Osteoblast (primary cell): ENCODE data around the gene DLG3. TPM values are rescaled to one million over a fixed set of nuclear protein-coding genes. Genes with fewer than 3 reads are reported as not detected.

ENCODE experiments used
- DNase-seq: peaks from one replicate; pipeline ENCODE4 v3.0.0; 2011; ENCODE audit warnings: low spot score, mixed read lengths; ENCODE audit not compliant: insufficient read length; ENCODE audit errors: missing footprints
- H2AFZ ChIP-seq: 2 replicates; pipeline ENCODE4 v1.6.0; 2011; ENCODE audit warnings: mild to moderate bottlenecking, low read length
- H3K27ac ChIP-seq: 2 replicates; pipeline ENCODE4 v1.5.1; 2011; ENCODE audit warnings: mild to moderate bottlenecking, low read depth, low read length, moderate library complexity
- H3K27me3 ChIP-seq: 2 replicates; pipeline ENCODE4 v1.6.0; 2012; ENCODE audit warnings: mild to moderate bottlenecking, control low read depth, inconsistent platforms, low read length, moderate library complexity; ENCODE audit not compliant: insufficient read depth
- H3K36me3 ChIP-seq: 2 replicates; pipeline ENCODE4 v1.5.1; 2011; ENCODE audit warnings: mild to moderate bottlenecking, low read length, control low read depth, moderate library complexity; ENCODE audit not compliant: insufficient read depth
- H3K4me1 ChIP-seq: 2 replicates; pipeline ENCODE4 v1.5.1; 2011; ENCODE audit warnings: mild to moderate bottlenecking, low read length, control low read depth, moderate library complexity; ENCODE audit not compliant: insufficient read depth
- H3K4me2 ChIP-seq: 2 replicates; pipeline ENCODE4 v1.6.0; 2011; ENCODE audit warnings: mild to moderate bottlenecking, low read length; ENCODE audit not compliant: insufficient read depth
- H3K4me3 ChIP-seq: fragments of 200-600 bp; sonication (generic); 3 replicates; pipeline ENCODE4 v1.5.1; 2012; ENCODE audit warnings: mild to moderate bottlenecking, low read length, inconsistent platforms; ENCODE audit not compliant: insufficient read depth
- H3K79me2 ChIP-seq: 2 replicates; pipeline ENCODE4 v1.6.0; 2012; ENCODE audit warnings: mild to moderate bottlenecking, low read length, control low read depth, inconsistent platforms; ENCODE audit not compliant: insufficient read depth
- H3K9me3 ChIP-seq: 2 replicates; pipeline ENCODE4 v1.5.1; 2011; ENCODE audit warnings: low read depth, low read length, control low read depth
- H4K20me1 ChIP-seq: 2 replicates; pipeline ENCODE4 v1.6.0; 2012; ENCODE audit warnings: mild to moderate bottlenecking, low read length, control low read depth; ENCODE audit not compliant: insufficient read depth
- total RNA-seq: library from RNA; depleted of rRNA; stranded (reverse); fragments of >200 nt; gene quantifications from 2 replicates; pipeline ENCODE4 v1.2.3, GENCODE V29; 2012
- TF ChIP-seq, protein P1 (sequence below): IDR thresholded peaks from 2 replicates; pipeline ENCODE4 v1.5.1; 2011; ENCODE audit warnings: mild to moderate bottlenecking, low read depth, low read length, moderate library complexity; ENCODE audit errors: extremely low read depth

DLG3 gene
- total RNA-seq, 1 donor: 8.0 TPM

DNA sequence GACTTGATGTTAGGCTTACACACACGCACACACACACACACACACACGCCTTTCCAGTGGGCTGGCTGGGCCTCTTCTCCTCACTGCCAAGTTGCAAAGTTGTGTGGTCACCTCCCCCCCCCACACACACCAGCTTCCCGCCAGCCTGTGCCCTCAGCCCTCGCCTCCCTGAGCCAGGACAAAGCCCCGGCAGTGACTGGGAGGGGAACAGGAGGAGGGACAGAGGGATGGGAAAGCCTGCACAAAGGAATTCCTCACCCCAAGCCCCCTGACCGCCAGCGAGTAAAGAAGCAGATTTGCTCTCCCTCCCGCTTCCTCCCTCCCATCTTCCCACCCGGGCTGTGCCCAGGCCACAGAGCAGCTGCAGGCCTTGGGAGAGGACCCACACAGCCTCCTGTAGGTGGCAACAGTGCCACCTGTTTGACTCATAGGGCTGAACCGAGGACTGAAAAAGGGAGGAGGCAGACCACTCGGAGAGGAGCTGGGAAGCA is 21.7 kb upstream of the DLG3 start, which contains the start of gene GDPD2:
Gene GDPD2 (plus strand): TSS at position 464 of the 491 bp plus-strand sequence. CDS start 1,671 bp downstream, outside the sequence.
- Histone ChIP-seq H2AFZ (no peak within 1 kb of the TSS), H3K4me3 (no peak within 1 kb of the TSS), H3K27me3 (peaks cover 6% of the 10 kb centered on the region), H3K9me3 (no peaks in the 10 kb centered on the region), H3K4me2 (no peak within 1 kb of the TSS), H4K20me1 (no peaks in the 10 kb centered on the region), H3K4me1 (no peaks in the 10 kb centered on the region), H3K27ac (no peak within 1 kb of the TSS), H3K79me2 (no peaks in the 10 kb centered on the region), H3K36me3 (no peaks in the 10 kb centered on the region)
- TF ChIP-seq, protein P1, sequence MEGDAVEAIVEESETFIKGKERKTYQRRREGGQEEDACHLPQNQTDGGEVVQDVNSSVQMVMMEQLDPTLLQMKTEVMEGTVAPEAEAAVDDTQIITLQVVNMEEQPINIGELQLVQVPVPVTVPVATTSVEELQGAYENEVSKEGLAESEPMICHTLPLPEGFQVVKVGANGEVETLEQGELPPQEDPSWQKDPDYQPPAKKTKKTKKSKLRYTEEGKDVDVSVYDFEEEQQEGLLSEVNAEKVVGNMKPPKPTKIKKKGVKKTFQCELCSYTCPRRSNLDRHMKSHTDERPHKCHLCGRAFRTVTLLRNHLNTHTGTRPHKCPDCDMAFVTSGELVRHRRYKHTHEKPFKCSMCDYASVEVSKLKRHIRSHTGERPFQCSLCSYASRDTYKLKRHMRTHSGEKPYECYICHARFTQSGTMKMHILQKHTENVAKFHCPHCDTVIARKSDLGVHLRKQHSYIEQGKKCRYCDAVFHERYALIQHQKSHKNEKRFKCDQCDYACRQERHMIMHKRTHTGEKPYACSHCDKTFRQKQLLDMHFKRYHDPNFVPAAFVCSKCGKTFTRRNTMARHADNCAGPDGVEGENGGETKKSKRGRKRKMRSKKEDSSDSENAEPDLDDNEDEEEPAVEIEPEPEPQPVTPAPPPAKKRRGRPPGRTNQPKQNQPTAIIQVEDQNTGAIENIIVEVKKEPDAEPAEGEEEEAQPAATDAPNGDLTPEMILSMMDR: no peak
- no peak for DNase-seq

DNA sequence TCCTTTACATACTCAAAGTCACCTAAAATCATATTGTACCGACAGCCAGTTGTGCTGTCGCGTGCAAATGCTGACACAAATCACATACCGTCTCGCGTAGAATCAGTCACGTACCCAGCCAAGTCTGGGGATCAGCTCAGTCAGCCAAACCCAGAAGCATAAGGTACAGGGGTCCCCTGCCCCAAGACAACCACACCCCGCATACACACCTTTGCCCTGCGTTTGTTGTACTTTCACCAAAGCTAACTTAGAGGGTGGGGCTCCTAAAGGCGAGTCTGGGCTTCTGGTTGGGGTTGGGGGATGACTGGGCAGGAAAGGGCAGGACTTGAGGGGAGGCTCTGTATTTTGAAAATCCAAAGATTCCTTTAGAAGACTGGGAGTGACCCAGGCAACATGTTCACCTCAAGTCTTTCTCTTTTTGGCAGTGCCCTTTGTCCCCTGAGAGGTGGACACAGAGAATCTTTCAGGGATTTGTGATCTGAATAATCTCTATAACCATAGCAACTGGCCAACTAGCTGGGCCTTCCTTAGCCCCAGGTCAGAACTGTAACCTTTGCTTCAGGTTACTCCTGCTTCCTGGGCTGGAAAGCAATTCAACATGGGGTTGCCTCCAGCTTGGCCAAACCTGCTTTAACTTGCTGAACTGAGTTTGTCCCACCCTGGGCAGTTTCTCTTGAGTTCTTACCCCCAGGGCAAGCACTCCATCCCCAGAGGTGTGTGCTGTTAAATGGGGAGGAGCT is 20.5 kb upstream of the DLG3 start:
- no peak for DNase-seq
- H3K27me3 ChIP-seq: no peaks in the 10 kb centered on the region
- no peak overlapping the region for H3K27ac ChIP-seq
- H3K4me3 ChIP-seq: no peak overlapping the region
- no peaks in the 10 kb centered on the region for H3K79me2 ChIP-seq
- no peak overlapping the region for H3K4me2 ChIP-seq
- H2AFZ ChIP-seq: no peak overlapping the region
- no peaks in the 10 kb centered on the region for H3K9me3 ChIP-seq
- no peaks in the 10 kb centered on the region for H3K36me3 ChIP-seq
- no peaks in the 10 kb centered on the region for H3K4me1 ChIP-seq
- TF ChIP-seq, protein P1: no peak
- H4K20me1 ChIP-seq: no peaks in the 10 kb centered on the region

DNA sequence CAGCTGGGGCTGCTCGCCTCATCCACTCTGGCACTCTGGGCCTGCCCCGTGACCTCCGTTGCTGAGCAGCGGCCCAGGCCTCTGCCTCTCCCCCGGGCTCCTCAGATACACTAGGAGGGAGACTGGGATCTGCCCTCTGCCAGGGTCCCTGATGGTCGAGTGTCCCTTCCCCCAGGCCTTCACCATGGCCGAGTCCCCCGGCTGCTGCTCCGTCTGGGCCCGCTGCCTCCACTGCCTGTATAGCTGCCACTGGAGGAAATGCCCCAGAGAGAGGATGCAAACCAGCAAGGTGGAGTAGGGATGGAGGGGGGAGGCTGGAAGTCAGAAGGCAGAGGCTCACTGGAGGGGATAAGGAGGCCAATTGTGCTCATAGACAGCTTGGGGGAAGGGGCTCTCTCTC is 19.8 kb upstream of the DLG3 start:
- Histone ChIP-seq H3K27me3 (no peaks in the 10 kb centered on the region), H3K36me3 (no peaks in the 10 kb centered on the region), H2AFZ (no peak overlapping the region), H3K9me3 (no peaks in the 10 kb centered on the region), H3K4me2 (no peak overlapping the region), H3K4me3 (no peak overlapping the region), H3K79me2 (no peaks in the 10 kb centered on the region), H4K20me1 (no peaks in the 10 kb centered on the region), H3K4me1 (no peaks in the 10 kb centered on the region), H3K27ac (no peak overlapping the region)
- TF ChIP-seq, protein P1: no peak
- DNase-seq: no peak
